ENCODE measurements around the gene USP19.

DNA sequence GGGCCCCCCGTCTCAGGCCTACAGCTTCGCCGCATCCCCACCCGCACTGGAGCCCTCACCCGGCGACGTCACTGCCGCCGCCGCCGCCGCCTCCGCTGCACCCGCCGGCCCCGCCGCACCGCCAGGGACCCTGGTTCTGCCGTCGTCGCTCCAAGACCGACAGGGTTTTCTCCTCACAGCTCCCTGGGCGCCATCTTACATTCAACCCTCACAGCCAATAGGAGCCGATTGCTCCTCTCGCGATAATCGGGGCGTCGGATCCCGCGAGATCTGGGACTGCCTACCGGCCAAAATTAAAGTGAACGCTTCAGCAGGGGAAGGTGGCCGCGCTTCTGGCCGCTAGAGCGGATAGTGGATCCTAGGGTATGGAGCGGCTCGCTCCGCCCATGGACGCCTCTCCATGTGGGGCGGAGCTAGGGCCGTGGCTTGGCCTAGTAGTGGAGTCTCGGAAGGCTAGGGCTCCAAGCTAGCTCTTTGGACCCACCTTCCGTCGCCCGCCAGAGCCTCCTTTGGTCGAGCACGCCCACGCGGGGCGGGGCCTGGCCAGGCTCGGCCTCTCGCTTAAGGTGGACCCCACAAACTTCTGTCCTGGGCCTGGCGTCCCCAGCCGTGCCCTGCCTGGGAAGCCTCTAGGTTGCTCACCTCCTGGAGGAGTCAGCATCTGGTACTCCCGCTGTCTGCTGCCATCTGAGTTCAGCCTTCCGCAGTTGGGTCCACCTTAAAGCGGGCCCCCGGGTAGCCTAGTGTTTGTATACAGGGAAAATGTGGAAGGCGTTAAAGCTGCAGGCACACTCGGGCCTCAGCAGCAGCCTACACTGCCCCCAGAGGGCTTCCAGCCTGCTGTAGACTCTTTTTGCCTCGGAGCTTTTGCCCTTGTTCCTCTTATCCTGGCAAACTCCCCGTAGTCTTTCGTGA is 26.5 kb downstream of the USP19 start, which contains the start of gene QRICH1:
- TF ChIP-seq SP1 (IDR thresholded peaks at IDR 0.05) (peak; percentile 96), HNF4A (conservative IDR thresholded peaks at IDR 0.05) (peak; percentile 76 to 81), YY1 (IDR thresholded peaks at IDR 0.05) (peak; percentile 97), RXRA (IDR thresholded peaks at IDR 0.05) (peak; percentile 52 to 88), JUND (IDR thresholded peaks at IDR 0.05) (peak; percentile 13 to 49), TAF1 (conservative IDR thresholded peaks at IDR 0.05) (peak; percentile 85), GABPA (IDR thresholded peaks at IDR 0.05 in 1 of 2, conservative IDR thresholded peaks at IDR 0.05 in 1 of 2) (peak in 1 of 2 donors; percentile 81), RAD21 (IDR thresholded peaks at IDR 0.05) (peak in 1 of 2 donors; percentile 69), REST (IDR thresholded peaks at IDR 0.05) (peak; percentile 80), EGR1 (IDR thresholded peaks at IDR 0.05; ENCODE audit: low read depth in 2 of 2) (peak; percentile 98 to 100)
- TF ChIP-seq, protein P1, sequence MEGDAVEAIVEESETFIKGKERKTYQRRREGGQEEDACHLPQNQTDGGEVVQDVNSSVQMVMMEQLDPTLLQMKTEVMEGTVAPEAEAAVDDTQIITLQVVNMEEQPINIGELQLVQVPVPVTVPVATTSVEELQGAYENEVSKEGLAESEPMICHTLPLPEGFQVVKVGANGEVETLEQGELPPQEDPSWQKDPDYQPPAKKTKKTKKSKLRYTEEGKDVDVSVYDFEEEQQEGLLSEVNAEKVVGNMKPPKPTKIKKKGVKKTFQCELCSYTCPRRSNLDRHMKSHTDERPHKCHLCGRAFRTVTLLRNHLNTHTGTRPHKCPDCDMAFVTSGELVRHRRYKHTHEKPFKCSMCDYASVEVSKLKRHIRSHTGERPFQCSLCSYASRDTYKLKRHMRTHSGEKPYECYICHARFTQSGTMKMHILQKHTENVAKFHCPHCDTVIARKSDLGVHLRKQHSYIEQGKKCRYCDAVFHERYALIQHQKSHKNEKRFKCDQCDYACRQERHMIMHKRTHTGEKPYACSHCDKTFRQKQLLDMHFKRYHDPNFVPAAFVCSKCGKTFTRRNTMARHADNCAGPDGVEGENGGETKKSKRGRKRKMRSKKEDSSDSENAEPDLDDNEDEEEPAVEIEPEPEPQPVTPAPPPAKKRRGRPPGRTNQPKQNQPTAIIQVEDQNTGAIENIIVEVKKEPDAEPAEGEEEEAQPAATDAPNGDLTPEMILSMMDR (IDR thresholded peaks at IDR 0.05; ENCODE audit: low read depth, low read length, missing input control), result peak; percentile 46
- TF ChIP-seq, protein P2, sequence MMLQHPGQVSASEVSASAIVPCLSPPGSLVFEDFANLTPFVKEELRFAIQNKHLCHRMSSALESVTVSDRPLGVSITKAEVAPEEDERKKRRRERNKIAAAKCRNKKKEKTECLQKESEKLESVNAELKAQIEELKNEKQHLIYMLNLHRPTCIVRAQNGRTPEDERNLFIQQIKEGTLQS (IDR thresholded peaks at IDR 0.05), result no peak
- TF ChIP-seq, protein P3, sequence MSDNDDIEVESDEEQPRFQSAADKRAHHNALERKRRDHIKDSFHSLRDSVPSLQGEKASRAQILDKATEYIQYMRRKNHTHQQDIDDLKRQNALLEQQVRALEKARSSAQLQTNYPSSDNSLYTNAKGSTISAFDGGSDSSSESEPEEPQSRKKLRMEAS (IDR thresholded peaks at IDR 0.05), result peak; percentile 95
